Measurements from ENCODE around the gene MBOAT1. TPM values are rescaled to one million over a fixed set of nuclear protein-coding genes. Genes with fewer than 3 reads are reported as not detected.
A peak's percentile ranks its signal among the peaks of the same experiment; 100 is the strongest.

Gene MBOAT1
- total RNA-seq, 1 donor from 2014 or later, result 6.6 TPM

- Mint-ChIP-seq H3K9me3 (ENCODE audit: unreplicated experiment) (no peaks in the 10 kb centered on the region), H3K4me3 (ENCODE audit: unreplicated experiment) (no peak overlapping the region), H3K27me3 (ENCODE audit: unreplicated experiment) (no peaks in the 10 kb centered on the region), H3K36me3 (ENCODE audit: unreplicated experiment) (no peaks in the 10 kb centered on the region), H3K27ac (ENCODE audit: unreplicated experiment) (no peak overlapping the region), H3K4me1 (ENCODE audit: unreplicated experiment) (peaks cover 18% of the 10 kb centered on the region)
- DNase-seq (ENCODE audit: extremely low spot score, unreplicated experiment), result no peak
- TF ChIP-seq CTCF (IDR thresholded peaks at IDR 0.05), result no peak
These were observed 20.3 kb downstream of the MBOAT1 start for GRCh38 chr6:20191992-20192391.

- no peaks in the 10 kb centered on the region for H3K9me3 Mint-ChIP-seq (ENCODE audit: unreplicated experiment)
- no peaks in the 10 kb centered on the region for H3K36me3 Mint-ChIP-seq (ENCODE audit: unreplicated experiment)
- H3K27me3 Mint-ChIP-seq (ENCODE audit: unreplicated experiment), result no peaks in the 10 kb centered on the region
- no peak for TF ChIP-seq CTCF (IDR thresholded peaks at IDR 0.05)
- H3K4me3 Mint-ChIP-seq (ENCODE audit: unreplicated experiment), result no peak overlapping the region
- no peak for DNase-seq (ENCODE audit: extremely low spot score, unreplicated experiment)
- H3K27ac Mint-ChIP-seq (ENCODE audit: unreplicated experiment), result peak overlapping the region; percentile 41
- peaks cover 24% of the 10 kb centered on the region for H3K4me1 Mint-ChIP-seq (ENCODE audit: unreplicated experiment)
These were observed 23.6 kb downstream of the MBOAT1 start for GRCh38 chr6:20188630-20189075.

- H3K36me3 Mint-ChIP-seq (ENCODE audit: unreplicated experiment), result peaks cover 1% of the 10 kb centered on the region
- no peaks in the 10 kb centered on the region for H3K27me3 Mint-ChIP-seq (ENCODE audit: unreplicated experiment)
- no peak for DNase-seq (ENCODE audit: extremely low spot score, unreplicated experiment)
- peak overlapping the region; percentile 16 for H3K4me3 Mint-ChIP-seq (ENCODE audit: unreplicated experiment)
- no peaks in the 10 kb centered on the region for H3K9me3 Mint-ChIP-seq (ENCODE audit: unreplicated experiment)
- peak overlapping the region; percentile 80 for H3K27ac Mint-ChIP-seq (ENCODE audit: unreplicated experiment)
- TF ChIP-seq CTCF (IDR thresholded peaks at IDR 0.05), result no peak
- peaks cover 30% of the 10 kb centered on the region for H3K4me1 Mint-ChIP-seq (ENCODE audit: unreplicated experiment)
These were observed 25.3 kb downstream of the MBOAT1 start for GRCh38 chr6:20186981-20187380.

GRCh38 chr6:20183706-20184105 is 28.6 kb downstream of the MBOAT1 start:
- TF ChIP-seq CTCF (IDR thresholded peaks at IDR 0.05), result no peak
- peaks cover 3% of the 10 kb centered on the region for H3K36me3 Mint-ChIP-seq (ENCODE audit: unreplicated experiment)
- H3K27ac Mint-ChIP-seq (ENCODE audit: unreplicated experiment), result no peak overlapping the region
- no peaks in the 10 kb centered on the region for H3K9me3 Mint-ChIP-seq (ENCODE audit: unreplicated experiment)
- H3K4me1 Mint-ChIP-seq (ENCODE audit: unreplicated experiment), result peaks cover 26% of the 10 kb centered on the region
- no peak for DNase-seq (ENCODE audit: extremely low spot score, unreplicated experiment)
- H3K27me3 Mint-ChIP-seq (ENCODE audit: unreplicated experiment), result no peaks in the 10 kb centered on the region
- no peak overlapping the region for H3K4me3 Mint-ChIP-seq (ENCODE audit: unreplicated experiment)

- peaks cover 3% of the 10 kb centered on the region for H3K36me3 Mint-ChIP-seq (ENCODE audit: unreplicated experiment)
- TF ChIP-seq CTCF (IDR thresholded peaks at IDR 0.05), result no peak
- no peaks in the 10 kb centered on the region for H3K9me3 Mint-ChIP-seq (ENCODE audit: unreplicated experiment)
- peaks cover 25% of the 10 kb centered on the region for H3K4me1 Mint-ChIP-seq (ENCODE audit: unreplicated experiment)
- no peak overlapping the region for H3K4me3 Mint-ChIP-seq (ENCODE audit: unreplicated experiment)
- H3K27ac Mint-ChIP-seq (ENCODE audit: unreplicated experiment), result no peak overlapping the region
- no peaks in the 10 kb centered on the region for H3K27me3 Mint-ChIP-seq (ENCODE audit: unreplicated experiment)
- no peak for DNase-seq (ENCODE audit: extremely low spot score, unreplicated experiment)
These were observed 29.2 kb downstream of the MBOAT1 start for GRCh38 chr6:20182926-20183521.
